Gastrocnemius medialis (tissue), 4 donors: ENCODE measurements around the gene RPS6KB1. TPM values are rescaled to one million over a fixed set of nuclear protein-coding genes. Genes with fewer than 3 reads are reported as not detected.
"Not testable (repeated sequence)": the region's sequence is repeated elsewhere in the genome, so short reads cannot be mapped to it uniquely, and the experiment has no call there.

Experiments used
- ATAC-seq, 2 donors: fragments of 150-250 bp; one replicate each; pipeline ENCODE4 v1.9.1; 2016
- DNase-seq, 2 donors: peaks; one replicate each; pipeline ENCODE4 v3.0.0-alpha.2; 2019
- H3K27ac ChIP-seq, 4 donors: fragments of 200-600 bp; sonication (generic); 1 replicate in 1 of 4; 2 replicates in 3 of 4; pipeline ENCODE4 v1.5.1; 2016 to 2018; ENCODE audit warnings: mild to moderate bottlenecking in 2 of 4, moderate library complexity in 1 of 4
- H3K27me3 ChIP-seq, 3 donors: fragments of 200-600 bp; sonication (generic) in 2 of 3; 1 replicate in 1 of 3; 2 replicates in 2 of 3; pipeline versions ENCODE4 v1.5.1 to v1.6.0; 2016 to 2019; ENCODE audit warnings: mild to moderate bottlenecking in 1 of 3, moderate library complexity in 1 of 3
- H3K36me3 ChIP-seq, 2 donors: fragments of 200-600 bp; sonication (generic) in 1 of 2; one replicate each; pipeline ENCODE4 v1.5.1; 2017 to 2018
- H3K4me1 ChIP-seq, 2 donors: fragments of 200-600 bp; sonication (generic) in 1 of 2; one replicate each; pipeline ENCODE4 v1.5.1; 2016 to 2017; ENCODE audit warnings: mild to moderate bottlenecking in 2 of 2
- H3K4me3 ChIP-seq, 4 donors: fragments of 200-600 bp; sonication (generic) in 3 of 4; 1 replicate in 1 of 4; 2 replicates in 3 of 4; pipeline ENCODE4 v1.5.1; 2016 to 2019; ENCODE audit warnings: mild to moderate bottlenecking in 2 of 4
- H3K9me3 ChIP-seq, 3 donors: fragments of 200-600 bp; sonication (generic) in 2 of 3; 1 replicate in 1 of 3; 2 replicates in 2 of 3; pipeline ENCODE4 v1.5.1; 2016 to 2019
- POLR2A ChIP-seq, 2 donors: fragments of 450-650 bp; IDR thresholded peaks; one replicate each; pipeline ENCODE4 v1.6.1; 2017; ENCODE audit warnings: antibody characterized with exemption in 2 of 2, mild to moderate bottlenecking in 2 of 2, moderate library complexity in 2 of 2
- in situ Hi-C, 4 donors: fragments of 200-750 bp; cut with MboI; loops; one replicate each; pipeline versions ENCODE4 v1.15.0 to v1.8.0; 2017; ENCODE audit warnings: low sequenced_read_pairs in 4 of 4
- intact Hi-C: fragments of 100-400 bp; cut with DNase I; formaldehyde crosslinking; loops from one replicate; pipeline ENCODE4 v1.15.1; 2023; ENCODE audit warnings: low total_unique reads
- total RNA-seq, 4 donors: library from RNA; depleted of rRNA; stranded (reverse); fragments of >200 nt; gene quantifications; one replicate each; pipeline versions ENCODE4 v1.1.0 to v1.2.3, GENCODE V29; 2016
- TF ChIP-seq, protein P1 (sequence below), 5 experiments: fragments of 450-650 bp in 3 of 5; fragments of 200-600 bp in 2 of 5; sonication (generic) in 2 of 5; IDR thresholded peaks in 4 of 5; conservative IDR thresholded peaks in 1 of 5; 1 replicate in 4 of 5; 2 replicates in 1 of 5; pipeline ENCODE4 v1.5.1; 2016 to 2019; ENCODE audit warnings: antibody characterized with exemption in 5 of 5, mild to moderate bottlenecking in 3 of 5, moderate library complexity in 3 of 5

Gene RPS6KB1
- total RNA-seq, 4 donors from 2014 or later: 38.4 to 58.4 (median 41.6) TPM

DNA sequence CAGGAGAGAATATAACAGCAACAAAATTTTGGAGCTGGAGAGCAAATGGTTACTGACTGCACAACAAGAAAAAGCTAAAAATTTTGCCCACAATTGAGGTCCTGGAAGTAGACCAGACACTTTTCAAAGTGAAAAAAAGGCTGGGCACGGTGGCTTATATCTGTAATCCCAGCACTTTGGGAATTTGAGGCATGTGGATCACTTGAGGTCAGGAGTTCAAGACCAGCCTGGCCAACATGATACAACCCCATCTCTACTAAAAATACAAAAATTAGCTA, 23.0 kb upstream of the RPS6KB1 start:
- H3K4me1 ChIP-seq: no peaks in the 10 kb centered on the region
- DNase-seq (no peak), ATAC-seq (no peak)
- peak overlapping the region in 2 of 4 donors; percentile 10 to 25 for H3K27ac ChIP-seq
- no peak overlapping the region for H3K4me3 ChIP-seq
- TF ChIP-seq, protein P1, sequence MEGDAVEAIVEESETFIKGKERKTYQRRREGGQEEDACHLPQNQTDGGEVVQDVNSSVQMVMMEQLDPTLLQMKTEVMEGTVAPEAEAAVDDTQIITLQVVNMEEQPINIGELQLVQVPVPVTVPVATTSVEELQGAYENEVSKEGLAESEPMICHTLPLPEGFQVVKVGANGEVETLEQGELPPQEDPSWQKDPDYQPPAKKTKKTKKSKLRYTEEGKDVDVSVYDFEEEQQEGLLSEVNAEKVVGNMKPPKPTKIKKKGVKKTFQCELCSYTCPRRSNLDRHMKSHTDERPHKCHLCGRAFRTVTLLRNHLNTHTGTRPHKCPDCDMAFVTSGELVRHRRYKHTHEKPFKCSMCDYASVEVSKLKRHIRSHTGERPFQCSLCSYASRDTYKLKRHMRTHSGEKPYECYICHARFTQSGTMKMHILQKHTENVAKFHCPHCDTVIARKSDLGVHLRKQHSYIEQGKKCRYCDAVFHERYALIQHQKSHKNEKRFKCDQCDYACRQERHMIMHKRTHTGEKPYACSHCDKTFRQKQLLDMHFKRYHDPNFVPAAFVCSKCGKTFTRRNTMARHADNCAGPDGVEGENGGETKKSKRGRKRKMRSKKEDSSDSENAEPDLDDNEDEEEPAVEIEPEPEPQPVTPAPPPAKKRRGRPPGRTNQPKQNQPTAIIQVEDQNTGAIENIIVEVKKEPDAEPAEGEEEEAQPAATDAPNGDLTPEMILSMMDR (IDR thresholded peaks at IDR 0.05 in 4 of 5, conservative IDR thresholded peaks at IDR 0.05 in 1 of 5): no peak
- no peak for TF ChIP-seq POLR2A (IDR thresholded peaks at IDR 0.05)
- peaks cover 0 to 9% of the 10 kb centered on the region in 2 donors for H3K36me3 ChIP-seq
- no peaks in the 10 kb centered on the region for H3K27me3 ChIP-seq
- no peaks in the 10 kb centered on the region for H3K9me3 ChIP-seq
- intact Hi-C loops: no loop called here
- in situ Hi-C loops: no loop called here

DNA sequence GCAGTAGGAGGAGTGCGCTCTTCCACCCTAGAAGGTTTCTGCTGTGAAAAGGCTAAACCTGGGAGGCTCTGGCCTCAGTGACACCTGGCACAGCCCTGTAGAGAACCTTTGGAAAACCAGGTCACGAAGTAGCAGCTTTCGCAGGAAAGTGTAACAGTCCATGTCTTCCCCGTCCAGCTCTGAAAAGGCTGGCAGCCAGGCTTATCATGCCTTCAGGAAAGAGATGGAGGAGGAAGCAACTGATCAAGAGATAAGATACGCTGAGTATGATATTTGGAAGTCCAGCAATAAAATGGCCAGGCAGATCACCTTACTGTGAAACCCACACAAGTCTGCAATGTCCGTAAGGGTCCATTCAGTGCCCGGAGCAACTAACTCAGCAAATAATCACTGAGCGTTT, 22.4 kb upstream of the RPS6KB1 start:
- Histone ChIP-seq H3K9me3 (no peaks in the 10 kb centered on the region), H3K36me3 (peaks cover 0 to 13% of the 10 kb centered on the region in 2 donors), H3K27me3 (no peaks in the 10 kb centered on the region), H3K4me3 (no peak overlapping the region), H3K27ac (no peak overlapping the region), H3K4me1 (no peaks in the 10 kb centered on the region)
- ATAC-seq (no peak), DNase-seq (no peak)
- intact Hi-C loops (no loop called here), in situ Hi-C loops (no loop called here)
- TF ChIP-seq, protein P1 (IDR thresholded peaks at IDR 0.05 in 4 of 5, conservative IDR thresholded peaks at IDR 0.05 in 1 of 5): no peak
- no peak for TF ChIP-seq POLR2A (IDR thresholded peaks at IDR 0.05)

DNA sequence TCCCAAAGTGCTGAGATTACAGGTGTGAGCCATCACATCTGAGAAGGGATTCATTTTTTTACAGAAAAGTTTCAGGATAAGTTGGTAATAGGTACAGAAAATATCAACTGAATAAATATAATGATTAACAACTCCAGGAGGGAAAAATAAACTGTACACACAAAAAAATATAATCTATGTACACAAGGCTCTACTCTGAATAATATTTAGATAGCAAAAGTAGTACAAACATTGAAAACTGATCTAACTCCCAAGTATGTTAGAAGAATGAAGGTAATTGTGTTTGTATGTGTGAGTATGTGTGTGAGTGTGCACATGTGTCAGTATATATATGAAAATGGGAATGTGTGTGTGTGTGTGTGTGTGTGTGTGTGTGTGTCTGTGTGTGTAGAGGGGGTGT, 20.6 kb upstream of the RPS6KB1 start:
- Histone ChIP-seq H3K27ac (no peak overlapping the region), H3K36me3 (peaks cover 0 to 31% of the 10 kb centered on the region in 2 donors), H3K4me1 (no peaks in the 10 kb centered on the region), H3K9me3 (no peaks in the 10 kb centered on the region), H3K27me3 (no peaks in the 10 kb centered on the region), H3K4me3 (no peak overlapping the region)
- ATAC-seq (no peak), DNase-seq (no peak)
- intact Hi-C loops: no loop called here
- TF ChIP-seq, protein P1 (IDR thresholded peaks at IDR 0.05 in 4 of 5, conservative IDR thresholded peaks at IDR 0.05 in 1 of 5): no peak
- TF ChIP-seq POLR2A (IDR thresholded peaks at IDR 0.05): no peak
- in situ Hi-C loops: no loop called here

DNA sequence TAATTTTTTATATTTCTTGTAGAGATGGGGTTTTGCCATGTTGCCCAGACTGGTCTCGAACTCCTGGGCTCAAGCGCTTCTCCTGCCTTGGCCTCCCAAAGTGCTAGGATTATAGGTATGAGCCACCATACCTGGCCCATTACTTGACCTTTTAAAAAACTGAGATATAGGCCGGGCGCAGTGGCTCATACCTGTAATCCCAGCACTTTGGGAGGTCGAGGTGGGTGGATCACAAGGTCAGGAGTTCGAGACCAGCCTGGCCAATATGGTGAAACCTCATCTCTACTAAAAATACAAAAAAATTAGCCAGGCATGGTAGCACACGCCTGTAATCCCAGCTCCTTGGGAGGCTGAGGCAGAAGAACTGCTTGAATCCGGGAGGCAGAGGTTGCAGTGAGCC, 19.5 kb upstream of the RPS6KB1 start:
- ATAC-seq, H3K9me3 ChIP-seq, intact Hi-C loops, in situ Hi-C loops, H3K4me1 ChIP-seq, DNase-seq, H3K27me3 ChIP-seq, H3K4me3 ChIP-seq, H3K27ac ChIP-seq: not testable (repeated sequence)
- peaks cover 0 to 41% of the 10 kb centered on the region in 2 donors for H3K36me3 ChIP-seq

DNA sequence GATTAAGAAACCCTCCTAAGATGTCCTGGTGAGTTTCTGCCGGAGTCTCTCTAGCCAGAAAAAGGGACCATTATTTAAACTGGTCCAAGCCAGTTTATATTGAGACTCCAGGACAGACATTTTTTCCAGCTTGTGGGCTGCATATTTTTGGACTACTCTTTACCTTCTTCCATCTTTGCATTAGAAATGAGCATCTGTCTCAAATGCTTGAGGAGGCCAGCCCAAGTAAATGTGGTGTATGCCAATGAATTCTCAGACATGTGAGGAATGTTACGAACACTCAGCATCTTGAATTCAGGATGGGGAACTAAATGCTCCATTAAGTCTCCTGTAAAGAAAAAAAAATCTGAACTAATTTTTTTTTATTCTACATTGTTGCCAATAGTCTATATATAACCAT, 18.5 kb upstream of the RPS6KB1 start:
- intact Hi-C loops (no loop called here), in situ Hi-C loops (no loop called here)
- ATAC-seq: no peak

More for the DNA sequence above, 18.5 kb upstream of the RPS6KB1 start:
- no peaks in the 10 kb centered on the region for H3K9me3 ChIP-seq
- DNase-seq: no peak
- no peak overlapping the region for H3K27ac ChIP-seq
- TF ChIP-seq POLR2A (IDR thresholded peaks at IDR 0.05): no peak
- TF ChIP-seq, protein P1 (IDR thresholded peaks at IDR 0.05 in 4 of 5, conservative IDR thresholded peaks at IDR 0.05 in 1 of 5): no peak
- no peaks in the 10 kb centered on the region for H3K27me3 ChIP-seq
- peaks cover 0 to 41% of the 10 kb centered on the region in 2 donors for H3K36me3 ChIP-seq
- no peak overlapping the region for H3K4me3 ChIP-seq
- no peaks in the 10 kb centered on the region for H3K4me1 ChIP-seq
